GM10248 (cell line): Measurements from ENCODE around the gene KCMF1.

Source experiments
- CTCF ChIA-PET: fragments of 300-600 bp; sonication (Branson Sonifier 250); formaldehyde crosslinking; extraction: SDS; loops from one replicate; lab custom pipeline; 2021; ENCODE audit warnings: antibody characterized with exemption; lab: Yijun Ruan, JAX
- POLR2A ChIA-PET: fragments of 350-650 bp; sonication (Branson Sonifier 250); formaldehyde crosslinking; extraction: SDS; loops from one replicate; lab custom pipeline; 2020; ENCODE audit warnings: antibody characterized with exemption; lab: Yijun Ruan, JAX
- DNase-seq: peaks from one replicate; pipeline ENCODE4 v3.0.0; 2012; ENCODE audit errors: extremely low spot score
- CTCF ChIP-seq: IDR thresholded peaks from 2 replicates; pipeline ENCODE4 v1.5.1; 2012; ENCODE audit warnings: mild to moderate bottlenecking, low read depth; ENCODE audit errors: extremely low read depth, missing control alignments, control extremely low read depth

Gene KCMF1

GRCh38 chr2:85012855-85013254 is 41.9 kb downstream of the KCMF1 start:
- DNase-seq, result no peak
- POLR2A ChIA-PET, result no interaction called here
- CTCF ChIA-PET, result interaction anchor here (1.2 to 2.0 kb wide), 5 partner anchors 9 to 87 kb away, joined by 3 to 10 read pairs (median 5); no protein-coding TSS in a partner anchor
- no peak for TF ChIP-seq CTCF

GRCh38 chr2:85015653-85016360 is 44.8 kb downstream of the KCMF1 start:
- CTCF ChIA-PET, result interaction anchor here (0.7 to 2.2 kb wide), 16 partner anchors 11 to 285 kb away, joined by 3 to 10 read pairs (median 5); no protein-coding TSS in a partner anchor
- no peak for DNase-seq
- POLR2A ChIA-PET, result no interaction called here
- TF ChIP-seq CTCF, result no peak

GRCh38 chr2:85016446-85016845 is 45.5 kb downstream of the KCMF1 start:
- ChIA-PET POLR2A (no interaction called here), CTCF (interaction anchor here (1.2 to 2.2 kb wide), 6 partner anchors 10 to 269 kb away, joined by 3 to 10 read pairs (median 6); no protein-coding TSS in a partner anchor)
- no peak for TF ChIP-seq CTCF
- DNase-seq, result no peak

GRCh38 chr2:85017411-85018048 is 46.6 kb downstream of the KCMF1 start:
- CTCF ChIA-PET, result interaction anchor here (0.8 to 1.8 kb wide), 17 partner anchors 10 to 316 kb away, joined by 3 to 12 read pairs (median 4); no protein-coding TSS in a partner anchor
- TF ChIP-seq CTCF, result no peak
- POLR2A ChIA-PET, result no interaction called here

GRCh38 chr2:85018049-85018447 is 47.1 kb downstream of the KCMF1 start:
- POLR2A ChIA-PET, result no interaction called here
- TF ChIP-seq CTCF, result no peak
- CTCF ChIA-PET, result interaction anchor here (0.7 to 1.8 kb wide), 18 partner anchors 9 to 316 kb away, joined by 3 to 12 read pairs (median 4); no protein-coding TSS in a partner anchor
- no peak for DNase-seq

More at GRCh38 chr2:85017411-85018048, 46.6 kb downstream of the KCMF1 start:
- DNase-seq, result no peak

- no peak for TF ChIP-seq CTCF
- no peak for DNase-seq
- ChIA-PET CTCF (interaction anchor here (1.3 to 1.7 kb wide), 4 partner anchors 10 to 266 kb away, joined by 3 to 4 read pairs (median 4); no protein-coding TSS in a partner anchor), POLR2A (no interaction called here)
These were observed 48.2 kb downstream of the KCMF1 start for GRCh38 chr2:85019121-85019520.
